GM12878 (cell line): ENCODE data around the gene TRMU.

Experiments
- YY1 ChIP-seq: IDR thresholded peaks from 2 replicates; pipeline ENCODE4 v1.6.1; 2011; ENCODE audit warnings: low read depth, mild to moderate bottlenecking, low read length
- TF ChIP-seq, protein P1 (sequence below): fragments of 450-650 bp; formaldehyde crosslinking; IDR thresholded peaks from 2 replicates; pipeline ENCODE4 v1.5.0; 2022; ENCODE audit warnings: mild to moderate bottlenecking, missing genetic modification characterization
- TF ChIP-seq, protein P2 (sequence below), 3 experiments: IDR thresholded peaks in 2 of 3; conservative IDR thresholded peaks in 1 of 3; 2 replicates each; pipeline ENCODE4 v1.5.1; 2011; ENCODE audit warnings: low read depth in 3 of 3, low read length in 3 of 3, mild to moderate bottlenecking in 3 of 3, control low read depth in 2 of 3, moderate library complexity in 2 of 3, inconsistent platforms in 1 of 3, mixed read lengths in 1 of 3; ENCODE audit not compliant: control insufficient read depth in 2 of 3, insufficient read depth in 1 of 3; ENCODE audit errors: extremely low read depth in 1 of 3

DNA sequence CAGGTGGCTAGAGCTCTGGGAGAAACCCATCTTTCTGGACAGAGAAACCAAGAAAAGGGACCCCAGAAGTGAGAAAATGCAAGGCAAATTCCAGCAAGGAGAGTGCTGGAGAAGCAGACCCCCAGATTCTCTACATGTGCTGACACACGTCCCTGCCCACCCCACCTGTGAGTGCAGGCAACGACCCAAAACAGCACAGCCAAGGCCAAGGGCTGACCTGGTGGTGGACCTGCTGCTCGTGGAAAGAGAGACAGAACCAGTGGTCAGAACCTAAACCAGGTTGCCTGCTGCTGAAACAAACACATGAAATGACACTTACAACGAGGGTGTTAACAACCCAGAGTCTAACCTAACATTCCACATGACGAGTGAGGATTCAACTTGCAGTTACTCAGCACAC lies 24.6 kb downstream of the TRMU start:
- no peak for TF ChIP-seq YY1
- TF ChIP-seq, protein P1, sequence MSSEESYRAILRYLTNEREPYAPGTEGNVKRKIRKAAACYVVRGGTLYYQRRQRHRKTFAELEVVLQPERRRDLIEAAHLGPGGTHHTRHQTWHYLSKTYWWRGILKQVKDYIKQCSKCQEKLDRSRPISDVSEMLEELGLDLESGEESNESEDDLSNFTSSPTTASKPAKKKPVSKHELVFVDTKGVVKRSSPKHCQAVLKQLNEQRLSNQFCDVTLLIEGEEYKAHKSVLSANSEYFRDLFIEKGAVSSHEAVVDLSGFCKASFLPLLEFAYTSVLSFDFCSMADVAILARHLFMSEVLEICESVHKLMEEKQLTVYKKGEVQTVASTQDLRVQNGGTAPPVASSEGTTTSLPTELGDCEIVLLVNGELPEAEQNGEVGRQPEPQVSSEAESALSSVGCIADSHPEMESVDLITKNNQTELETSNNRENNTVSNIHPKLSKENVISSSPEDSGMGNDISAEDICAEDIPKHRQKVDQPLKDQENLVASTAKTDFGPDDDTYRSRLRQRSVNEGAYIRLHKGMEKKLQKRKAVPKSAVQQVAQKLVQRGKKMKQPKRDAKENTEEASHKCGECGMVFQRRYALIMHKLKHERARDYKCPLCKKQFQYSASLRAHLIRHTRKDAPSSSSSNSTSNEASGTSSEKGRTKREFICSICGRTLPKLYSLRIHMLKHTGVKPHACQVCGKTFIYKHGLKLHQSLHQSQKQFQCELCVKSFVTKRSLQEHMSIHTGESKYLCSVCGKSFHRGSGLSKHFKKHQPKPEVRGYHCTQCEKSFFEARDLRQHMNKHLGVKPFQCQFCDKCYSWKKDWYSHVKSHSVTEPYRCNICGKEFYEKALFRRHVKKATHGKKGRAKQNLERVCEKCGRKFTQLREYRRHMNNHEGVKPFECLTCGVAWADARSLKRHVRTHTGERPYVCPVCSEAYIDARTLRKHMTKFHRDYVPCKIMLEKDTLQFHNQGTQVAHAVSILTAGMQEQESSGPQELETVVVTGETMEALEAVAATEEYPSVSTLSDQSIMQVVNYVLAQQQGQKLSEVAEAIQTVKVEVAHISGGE (CRISPR knock-in tag) = no peak
- TF ChIP-seq, protein P2, sequence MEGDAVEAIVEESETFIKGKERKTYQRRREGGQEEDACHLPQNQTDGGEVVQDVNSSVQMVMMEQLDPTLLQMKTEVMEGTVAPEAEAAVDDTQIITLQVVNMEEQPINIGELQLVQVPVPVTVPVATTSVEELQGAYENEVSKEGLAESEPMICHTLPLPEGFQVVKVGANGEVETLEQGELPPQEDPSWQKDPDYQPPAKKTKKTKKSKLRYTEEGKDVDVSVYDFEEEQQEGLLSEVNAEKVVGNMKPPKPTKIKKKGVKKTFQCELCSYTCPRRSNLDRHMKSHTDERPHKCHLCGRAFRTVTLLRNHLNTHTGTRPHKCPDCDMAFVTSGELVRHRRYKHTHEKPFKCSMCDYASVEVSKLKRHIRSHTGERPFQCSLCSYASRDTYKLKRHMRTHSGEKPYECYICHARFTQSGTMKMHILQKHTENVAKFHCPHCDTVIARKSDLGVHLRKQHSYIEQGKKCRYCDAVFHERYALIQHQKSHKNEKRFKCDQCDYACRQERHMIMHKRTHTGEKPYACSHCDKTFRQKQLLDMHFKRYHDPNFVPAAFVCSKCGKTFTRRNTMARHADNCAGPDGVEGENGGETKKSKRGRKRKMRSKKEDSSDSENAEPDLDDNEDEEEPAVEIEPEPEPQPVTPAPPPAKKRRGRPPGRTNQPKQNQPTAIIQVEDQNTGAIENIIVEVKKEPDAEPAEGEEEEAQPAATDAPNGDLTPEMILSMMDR (IDR thresholded peaks at IDR 0.05 in 2 of 3, conservative IDR thresholded peaks at IDR 0.05 in 1 of 3; ENCODE audit: control insufficient read depth in 2 of 3, extremely low read depth in 1 of 3, insufficient read depth in 1 of 3, low read depth in 3 of 3, low read length in 3 of 3) = no peak
